GM23248 (cell line): ENCODE measurements around the gene FAM76A.

ENCODE experiments used
- EZH2 ChIP-seq: fragments of 200-600 bp; sonication (generic); IDR thresholded peaks from 2 replicates; pipeline ENCODE4 v1.6.1; 2018; ENCODE audit warnings: antibody characterized with exemption, mild to moderate bottlenecking; ENCODE audit not compliant: insufficient read depth, poor library complexity, severe bottlenecking
- EZH2phosphoT487 ChIP-seq: fragments of 200-600 bp; sonication (generic); IDR thresholded peaks from 2 replicates; pipeline ENCODE4 v1.6.1; 2018; ENCODE audit warnings: antibody characterized with exemption, moderate library complexity, mild to moderate bottlenecking, low read depth; ENCODE audit not compliant: insufficient read depth

DNA sequence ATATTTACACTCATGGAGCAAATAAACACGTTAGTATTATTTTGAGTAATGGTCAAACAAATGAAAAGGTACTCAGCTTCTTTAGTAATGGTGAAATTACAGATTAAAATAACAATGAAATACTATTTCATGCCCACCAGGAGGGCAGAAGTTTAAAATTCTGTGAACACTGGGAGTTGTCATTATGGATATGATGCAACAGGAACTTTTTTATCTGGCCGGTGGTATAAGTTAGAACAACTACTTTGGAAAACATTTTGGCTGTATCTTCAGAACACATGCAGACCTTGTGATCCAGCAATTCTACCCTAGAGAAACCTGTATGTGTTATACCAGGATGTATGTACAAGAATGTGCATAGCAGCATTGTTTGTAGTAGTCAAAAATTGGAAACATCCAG lies 81.6 kb downstream of the FAM76A start:
- TF ChIP-seq EZH2 (no peak), EZH2phosphoT487 (no peak)
